OCI-LY7 (cell line): ENCODE data around the gene PRICKLE2.

ENCODE experiments used
- EZH2phosphoT487 ChIP-seq: fragments of 200-600 bp; sonication (generic); IDR thresholded peaks from 2 replicates; pipeline ENCODE4 v1.6.1; 2018; ENCODE audit warnings: low read depth, borderline replicate concordance, mild to moderate bottlenecking, mixed run types, antibody characterized with exemption, low read length, moderate library complexity, mixed read lengths
- TF ChIP-seq, protein P1 (sequence below): fragments of 200-600 bp; sonication (generic); conservative IDR thresholded peaks from 2 replicates; pipeline ENCODE4 v1.5.1; 2014; ENCODE audit warnings: mild to moderate bottlenecking, antibody characterized with exemption, low read length, moderate library complexity, mixed read lengths

DNA sequence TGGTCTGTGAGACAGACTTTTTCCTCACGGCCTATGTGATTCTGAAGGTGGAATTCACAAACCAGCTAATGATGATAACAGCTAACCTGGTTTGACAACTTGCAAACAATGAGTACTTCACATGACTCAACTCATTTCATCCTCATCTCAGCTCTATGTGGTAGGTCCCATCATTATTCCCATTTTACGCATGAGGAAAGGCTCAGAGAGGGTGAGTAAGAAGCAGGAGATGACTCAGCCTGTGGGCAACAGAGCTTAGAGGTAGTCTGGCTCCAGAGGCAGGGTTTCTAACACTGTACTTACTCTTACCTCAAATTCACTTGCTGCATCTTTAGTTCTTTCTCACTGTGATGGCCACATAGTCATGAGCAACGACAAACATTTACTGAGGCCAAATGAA is 176.1 kb downstream of the PRICKLE2 start:
- TF ChIP-seq, protein P1, sequence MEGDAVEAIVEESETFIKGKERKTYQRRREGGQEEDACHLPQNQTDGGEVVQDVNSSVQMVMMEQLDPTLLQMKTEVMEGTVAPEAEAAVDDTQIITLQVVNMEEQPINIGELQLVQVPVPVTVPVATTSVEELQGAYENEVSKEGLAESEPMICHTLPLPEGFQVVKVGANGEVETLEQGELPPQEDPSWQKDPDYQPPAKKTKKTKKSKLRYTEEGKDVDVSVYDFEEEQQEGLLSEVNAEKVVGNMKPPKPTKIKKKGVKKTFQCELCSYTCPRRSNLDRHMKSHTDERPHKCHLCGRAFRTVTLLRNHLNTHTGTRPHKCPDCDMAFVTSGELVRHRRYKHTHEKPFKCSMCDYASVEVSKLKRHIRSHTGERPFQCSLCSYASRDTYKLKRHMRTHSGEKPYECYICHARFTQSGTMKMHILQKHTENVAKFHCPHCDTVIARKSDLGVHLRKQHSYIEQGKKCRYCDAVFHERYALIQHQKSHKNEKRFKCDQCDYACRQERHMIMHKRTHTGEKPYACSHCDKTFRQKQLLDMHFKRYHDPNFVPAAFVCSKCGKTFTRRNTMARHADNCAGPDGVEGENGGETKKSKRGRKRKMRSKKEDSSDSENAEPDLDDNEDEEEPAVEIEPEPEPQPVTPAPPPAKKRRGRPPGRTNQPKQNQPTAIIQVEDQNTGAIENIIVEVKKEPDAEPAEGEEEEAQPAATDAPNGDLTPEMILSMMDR = no peak
- no peak for TF ChIP-seq EZH2phosphoT487
